Left forelimb (tissue), 1 donor: ENCODE measurements around the gene NECAB3.

Experiments used
- DNase-seq: peaks from one replicate; pipeline ENCODE4 v3.0.0-alpha.2; 2018; ENCODE audit warnings: low spot score

The NECAB3 gene

GRCh38 chr20:33663161-33664084, 10.8 kb downstream of the NECAB3 start:
- DNase-seq = peak; percentile 85

GRCh38 chr20:33662172-33662571, 12.1 kb downstream of the NECAB3 start, which contains the start of gene C20orf144:
Gene C20orf144, plus strand, starts transcription at chr20:33662327. Its CDS starts 19 bp downstream, at chr20:33662346.
- no peak for DNase-seq

- no peak for DNase-seq
Measured at GRCh38 chr20:33660685-33661058, 13.6 kb downstream of the NECAB3 start.

- no peak for DNase-seq
Measured at GRCh38 chr20:33660035-33660684, 14.1 kb downstream of the NECAB3 start.

- DNase-seq = no peak
Measured at GRCh38 chr20:33659341-33660034, 14.7 kb downstream of the NECAB3 start.

- DNase-seq = no peak
Measured at GRCh38 chr20:33658929-33659328, 15.3 kb downstream of the NECAB3 start.

- peak; percentile 59 for DNase-seq
Measured at GRCh38 chr20:33658510-33658909, 15.7 kb downstream of the NECAB3 start.

GRCh38 chr20:33657704-33658095, 16.5 kb downstream of the NECAB3 start:
- no peak for DNase-seq

GRCh38 chr20:33656783-33657703, 17.2 kb downstream of the NECAB3 start:
- DNase-seq = no peak

- DNase-seq = no peak
Measured at GRCh38 chr20:33656010-33656782, 18.0 kb downstream of the NECAB3 start.

- no peak for DNase-seq
Measured at GRCh38 chr20:33655164-33655563, 19.1 kb downstream of the NECAB3 start.

GRCh38 chr20:33654680-33655161, 19.5 kb downstream of the NECAB3 start:
- no peak for DNase-seq

GRCh38 chr20:33653900-33654596, 20.2 kb downstream of the NECAB3 start:
- peak; percentile 59 for DNase-seq

- peak; percentile 76 for DNase-seq
Measured at GRCh38 chr20:33653218-33653899, 20.9 kb downstream of the NECAB3 start.

GRCh38 chr20:33651562-33652048, 22.6 kb downstream of the NECAB3 start:
- DNase-seq = no peak

GRCh38 chr20:33650753-33651561, 23.3 kb downstream of the NECAB3 start:
- DNase-seq = no peak

GRCh38 chr20:33650111-33650752, 24.0 kb downstream of the NECAB3 start:
- DNase-seq = no peak

GRCh38 chr20:33649201-33649681, 25.0 kb downstream of the NECAB3 start:
- DNase-seq = no peak
